GM23338 (cell line): ENCODE data around the gene SNX14.

Experiments used
- CREB1 ChIP-seq: fragments of 250-450 bp; sonication (Bioruptor Pico); IDR thresholded peaks from 2 replicates; pipeline ENCODE4 v1.5.0; 2020; ENCODE audit warnings: low read depth, mild to moderate bottlenecking, moderate library complexity
- CTCF ChIP-seq, 2 experiments: fragments of 200-600 bp in 1 of 2; sonication (generic) in 1 of 2; conservative IDR thresholded peaks; 2 replicates each; pipeline versions ENCODE4 v1.5.1 to v1.6.1; 2016 to 2017; ENCODE audit warnings: antibody characterized with exemption in 2 of 2, low read depth in 2 of 2, mild to moderate bottlenecking in 2 of 2, moderate library complexity in 1 of 2
- ETS1 ChIP-seq: IDR thresholded peaks from 2 replicates; pipeline ENCODE4 v1.6.1; 2016; ENCODE audit warnings: antibody characterized with exemption
- EZH2 ChIP-seq: fragments of 200-600 bp; sonication (generic); IDR thresholded peaks from one replicate; pipeline ENCODE4 v1.8.0; 2017; ENCODE audit warnings: antibody characterized with exemption, mild to moderate bottlenecking, low read depth; ENCODE audit not compliant: unreplicated experiment
- EZH2phosphoT487 ChIP-seq: fragments of 200-600 bp; sonication (generic); IDR thresholded peaks from one replicate; pipeline ENCODE4 v1.8.1; 2018; ENCODE audit warnings: antibody characterized with exemption; ENCODE audit not compliant: unreplicated experiment
- POLR2AphosphoS5 ChIP-seq: IDR thresholded peaks from 2 replicates; pipeline ENCODE4 v1.6.1; 2016; ENCODE audit warnings: antibody characterized with exemption, low read depth
- REST ChIP-seq: IDR thresholded peaks from one replicate; pipeline ENCODE4 v1.6.1; 2018; ENCODE audit warnings: antibody characterized with exemption; ENCODE audit not compliant: unreplicated experiment
- ZNF462 ChIP-seq: fragments of 250-450 bp; sonication (Bioruptor Pico); IDR thresholded peaks from 2 replicates; pipeline ENCODE4 v1.5.0; 2020; ENCODE audit warnings: mild to moderate bottlenecking, moderate library complexity

- TF ChIP-seq CTCF (conservative IDR thresholded peaks at IDR 0.05; ENCODE audit: low read depth in 2 of 2) (no peak), REST (no peak), POLR2AphosphoS5 (no peak), EZH2 (no peak), ETS1 (no peak), ZNF462 (CRISPR knock-in tag) (no peak), EZH2phosphoT487 (no peak), CREB1 (CRISPR knock-in tag) (no peak)
Measured at GRCh38 chr6:85456782-85457181, 136.9 kb downstream of the SNX14 start.
